Stimulated activated CD4-positive, alpha-beta T cell treated with anti-CD3 and anti-CD28 coated beads, Interleukin-4, amount 100 ng/mL, for 1 hour (primary cell): ENCODE measurements around the gene RPS6KA6.
"Not testable (repeated sequence)": the region's sequence is repeated elsewhere in the genome, so short reads cannot be mapped to it uniquely, and the experiment has no call there.

Experiments used
- DNase-seq: peaks from one replicate; pipeline ENCODE4 v3.0.0-alpha.2; 2020

The RPS6KA6 gene

DNA sequence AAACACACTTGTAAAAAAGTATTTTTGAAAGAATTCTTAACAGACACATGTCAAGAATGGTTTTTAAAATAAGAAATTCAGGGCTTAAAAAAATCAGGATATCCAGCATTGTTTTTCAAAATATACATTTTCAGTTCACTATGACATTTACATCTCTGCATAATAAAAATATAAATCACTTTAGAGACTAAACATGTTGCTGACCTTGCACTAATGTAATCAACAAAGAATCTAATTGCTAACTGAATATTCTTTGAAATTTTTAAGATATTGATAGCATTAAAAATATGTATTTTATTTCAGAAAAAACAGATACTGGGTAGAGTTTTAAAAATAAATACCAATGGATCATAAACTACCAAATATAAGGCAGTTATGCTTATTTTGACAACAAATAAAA lies 26.4 kb downstream of the RPS6KA6 start:
- DNase-seq: no peak

DNA sequence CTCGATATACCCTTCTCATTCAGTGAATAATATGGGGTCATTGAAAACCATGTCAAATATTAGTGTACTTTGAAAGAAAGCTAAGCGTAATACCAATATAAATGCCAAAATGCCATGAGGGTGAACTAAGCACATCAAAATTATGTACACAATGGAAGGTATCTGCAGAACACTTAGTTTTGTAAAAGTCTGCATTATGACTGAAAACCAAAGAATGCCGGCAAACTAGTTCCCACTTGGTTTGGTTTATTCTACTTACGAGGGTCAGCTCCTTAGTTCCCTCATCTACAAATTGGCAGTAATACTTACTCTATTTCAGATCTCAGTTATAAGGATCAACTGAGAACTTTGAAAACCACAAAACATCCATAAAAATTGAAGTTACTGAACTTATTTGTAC lies 27.3 kb downstream of the RPS6KA6 start:
- DNase-seq: no peak

DNA sequence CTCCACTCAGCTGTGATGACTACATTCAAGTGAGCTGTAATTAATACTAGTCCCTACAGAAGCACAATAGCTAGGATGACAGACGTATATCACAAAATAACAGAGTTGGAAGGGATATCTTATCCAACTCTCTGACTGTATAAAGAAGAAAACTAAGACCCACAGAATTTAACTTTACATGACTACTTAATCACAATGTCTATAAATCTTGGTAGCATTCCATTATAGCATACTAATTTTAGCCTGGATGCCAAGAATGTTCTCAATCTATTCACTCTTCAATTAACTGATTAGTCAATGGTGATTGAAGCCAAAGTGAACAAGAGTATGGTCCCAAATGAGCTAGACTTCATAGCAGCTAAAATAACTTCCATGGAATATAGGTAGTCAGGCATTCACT lies 31.2 kb downstream of the RPS6KA6 start:
- no peak for DNase-seq

DNA sequence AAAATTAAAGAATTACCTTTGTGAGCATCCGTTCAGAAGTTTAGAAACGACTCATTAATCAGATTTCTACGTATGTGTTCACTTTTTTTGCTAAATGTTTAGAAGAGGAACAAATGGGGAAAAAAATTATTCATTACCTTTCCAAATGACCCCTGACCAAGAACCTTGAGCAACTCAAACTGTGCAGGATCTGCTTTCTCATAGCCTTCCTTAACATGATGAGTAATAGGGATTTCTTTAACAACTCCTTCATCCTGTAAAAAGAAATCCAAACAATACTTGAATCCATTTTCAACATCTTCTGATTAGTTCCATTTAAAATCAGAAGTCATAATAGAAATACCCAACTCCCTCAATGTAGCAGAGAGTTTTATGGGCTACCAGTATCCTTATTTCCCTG lies 32.1 kb downstream of the RPS6KA6 start:
- no peak for DNase-seq

DNA sequence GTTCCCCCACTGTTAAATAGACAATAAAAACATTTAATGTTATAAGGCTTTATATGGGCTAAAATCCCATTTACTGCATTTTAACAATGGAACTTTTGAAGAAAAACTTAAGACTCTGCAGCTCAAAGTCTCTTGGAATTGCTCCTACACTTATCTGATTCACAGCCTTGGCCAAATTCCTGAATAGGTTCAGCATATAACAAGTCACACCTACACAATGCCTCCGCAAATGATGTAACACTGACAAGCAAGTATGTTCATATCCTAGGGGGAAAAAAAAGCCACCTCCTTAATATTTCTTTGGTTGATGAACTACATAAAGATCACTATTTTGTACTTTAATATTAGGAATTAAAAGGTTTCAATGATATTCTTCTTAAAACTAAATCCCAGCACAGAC lies 34.5 kb downstream of the RPS6KA6 start:
- no peak for DNase-seq

DNA sequence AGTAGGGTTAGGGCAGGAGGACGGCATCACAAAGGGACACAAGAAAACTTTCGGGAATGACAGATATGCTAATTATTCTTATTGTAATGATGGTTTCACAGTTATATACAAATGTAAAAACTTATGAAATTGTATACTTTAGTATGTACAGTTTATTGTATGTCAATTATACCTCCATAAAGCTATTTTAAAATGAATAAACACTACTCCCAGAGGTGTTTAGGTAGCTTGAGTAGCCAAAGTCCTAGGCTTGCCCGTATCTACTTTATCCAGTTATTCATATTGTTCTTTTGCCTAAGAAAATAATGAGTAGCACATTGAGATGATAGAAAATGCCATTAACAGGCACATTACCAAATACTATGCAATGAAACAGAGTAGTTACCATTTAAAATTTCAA lies 43.0 kb downstream of the RPS6KA6 start:
- DNase-seq: no peak

DNA sequence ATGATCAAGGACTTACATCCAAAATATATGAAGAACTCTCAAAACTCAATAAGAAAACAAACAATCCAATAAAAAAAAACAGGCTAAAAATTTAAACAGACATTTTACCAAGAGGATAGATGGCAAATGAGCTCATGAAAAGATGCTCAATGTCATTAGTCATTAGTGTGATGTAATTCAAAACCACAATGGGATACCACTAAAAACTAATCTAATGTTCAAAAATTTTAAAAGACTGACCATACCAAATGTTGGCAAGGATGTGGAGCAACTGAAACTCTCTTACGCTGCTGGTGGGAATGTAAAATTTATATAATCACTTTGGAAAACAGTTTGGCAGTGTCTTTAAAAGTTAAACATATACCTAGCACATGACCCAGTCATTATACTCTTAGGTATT lies 43.7 kb downstream of the RPS6KA6 start:
- DNase-seq: no peak

DNA sequence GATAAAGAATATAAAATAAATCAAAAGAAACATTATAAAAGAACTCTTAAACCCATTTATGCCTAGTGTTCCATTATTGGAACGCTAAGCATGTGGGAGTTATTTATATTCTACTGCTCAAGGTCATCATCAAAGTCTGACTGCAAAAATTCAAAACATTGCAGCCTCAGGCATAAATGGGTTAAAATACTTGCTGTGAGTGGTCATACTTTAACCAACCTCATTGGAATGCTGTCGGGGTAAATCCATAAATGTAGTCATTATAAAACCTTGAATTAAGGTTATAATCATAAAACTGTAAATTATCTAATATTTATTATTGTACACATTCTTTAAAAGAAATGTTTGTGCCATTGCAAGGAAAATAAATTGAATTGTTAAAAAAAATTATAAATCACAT lies 55.0 kb downstream of the RPS6KA6 start:
- no peak for DNase-seq

DNA sequence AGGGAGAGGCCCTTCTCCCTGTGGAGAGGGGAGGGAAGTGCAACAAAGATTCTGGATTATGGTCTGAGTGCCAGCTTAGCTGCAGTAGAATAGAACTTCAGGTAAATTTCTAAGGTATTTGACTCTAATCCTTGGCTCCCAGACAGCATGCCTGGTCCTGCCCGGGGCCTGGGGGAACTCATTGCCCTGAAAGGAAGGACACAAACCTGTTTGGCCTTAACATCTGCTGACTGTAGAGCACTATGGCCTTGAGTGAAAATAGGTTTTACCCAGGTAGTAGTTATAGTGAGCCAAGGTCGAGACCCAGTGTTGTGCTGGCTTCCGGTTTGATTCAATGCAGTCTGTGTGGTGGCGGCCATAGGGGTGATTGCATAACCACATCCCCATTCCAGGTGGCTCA lies 64.4 kb downstream of the RPS6KA6 start:
- no peak for DNase-seq

DNA sequence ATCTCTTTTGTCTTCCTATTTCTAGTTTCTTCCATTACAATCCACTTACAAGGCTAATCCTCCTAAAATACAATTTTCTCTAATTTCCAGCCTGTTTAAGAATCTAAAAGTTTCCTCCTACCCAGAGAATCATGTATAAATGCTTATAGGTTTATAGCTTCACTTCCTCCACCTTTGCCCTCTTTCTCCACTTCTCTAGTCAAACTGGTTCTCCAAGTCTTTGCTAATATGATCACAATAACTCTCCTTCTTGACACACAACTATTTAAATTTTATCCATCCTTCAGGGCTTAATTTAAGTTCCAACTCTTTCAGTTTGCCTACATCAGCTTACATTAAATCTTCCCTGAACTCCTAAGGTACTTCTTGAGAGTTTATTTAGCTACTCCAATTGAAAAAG lies 69.2 kb downstream of the RPS6KA6 start:
- DNase-seq: no peak

DNA sequence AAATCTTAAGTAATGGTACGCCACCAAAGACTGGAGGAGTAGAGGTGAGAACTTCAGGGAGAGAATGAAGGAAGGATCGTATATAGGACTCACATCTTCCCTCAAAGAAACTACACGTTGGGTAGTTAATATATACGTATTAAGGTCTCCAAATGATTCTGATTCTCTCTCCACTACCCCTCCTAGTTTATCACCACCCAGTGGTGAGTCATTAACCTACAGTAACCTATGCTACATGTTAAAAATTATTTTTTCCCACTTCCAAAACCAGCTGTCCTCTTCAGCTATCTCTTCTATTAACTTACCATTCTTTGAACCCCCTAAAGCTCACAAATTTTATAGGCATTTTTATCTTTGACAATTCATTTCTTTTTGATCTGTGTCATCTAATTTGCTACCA lies 69.7 kb downstream of the RPS6KA6 start:
- DNase-seq: no peak

DNA sequence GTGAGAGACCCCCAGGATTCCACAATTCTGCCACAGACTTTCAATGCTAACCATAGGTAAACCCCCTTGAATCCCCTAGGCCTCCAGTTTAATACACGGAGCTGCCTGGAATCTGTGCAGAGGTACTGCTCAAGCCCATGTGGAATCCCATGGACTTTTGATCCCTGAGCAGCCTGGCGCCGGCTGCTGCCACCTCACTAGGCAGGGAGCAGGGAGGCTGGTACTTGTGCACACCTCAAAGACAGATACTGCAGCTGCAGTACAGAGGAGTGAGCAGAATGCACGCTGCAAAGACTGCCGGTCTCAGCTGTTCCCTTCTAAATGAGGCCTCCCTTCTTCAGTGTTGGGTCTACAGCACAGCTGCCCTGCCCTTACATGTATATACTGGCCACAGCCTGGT lies 79.4 kb downstream of the RPS6KA6 start:
- DNase-seq: no peak

DNA sequence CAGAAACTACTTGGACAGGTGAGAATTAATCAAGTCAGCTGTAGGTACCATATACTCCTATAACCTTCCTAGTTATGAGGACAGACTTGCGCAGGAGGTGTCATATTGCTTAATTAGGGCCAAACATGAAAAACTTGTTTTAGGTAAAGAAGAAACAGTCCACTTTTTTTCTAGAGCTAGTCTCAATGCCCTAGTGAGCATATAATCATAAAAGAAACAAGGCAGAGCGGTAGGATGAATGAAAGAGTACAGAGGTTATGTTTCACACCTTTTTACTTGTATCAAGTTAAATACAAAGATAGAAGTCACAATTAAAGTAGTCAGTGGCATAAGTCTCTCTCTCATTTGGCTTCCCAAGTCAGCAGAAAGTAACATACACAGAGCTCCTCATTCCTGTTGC lies 88.9 kb downstream of the RPS6KA6 start:
- DNase-seq: no peak

DNA sequence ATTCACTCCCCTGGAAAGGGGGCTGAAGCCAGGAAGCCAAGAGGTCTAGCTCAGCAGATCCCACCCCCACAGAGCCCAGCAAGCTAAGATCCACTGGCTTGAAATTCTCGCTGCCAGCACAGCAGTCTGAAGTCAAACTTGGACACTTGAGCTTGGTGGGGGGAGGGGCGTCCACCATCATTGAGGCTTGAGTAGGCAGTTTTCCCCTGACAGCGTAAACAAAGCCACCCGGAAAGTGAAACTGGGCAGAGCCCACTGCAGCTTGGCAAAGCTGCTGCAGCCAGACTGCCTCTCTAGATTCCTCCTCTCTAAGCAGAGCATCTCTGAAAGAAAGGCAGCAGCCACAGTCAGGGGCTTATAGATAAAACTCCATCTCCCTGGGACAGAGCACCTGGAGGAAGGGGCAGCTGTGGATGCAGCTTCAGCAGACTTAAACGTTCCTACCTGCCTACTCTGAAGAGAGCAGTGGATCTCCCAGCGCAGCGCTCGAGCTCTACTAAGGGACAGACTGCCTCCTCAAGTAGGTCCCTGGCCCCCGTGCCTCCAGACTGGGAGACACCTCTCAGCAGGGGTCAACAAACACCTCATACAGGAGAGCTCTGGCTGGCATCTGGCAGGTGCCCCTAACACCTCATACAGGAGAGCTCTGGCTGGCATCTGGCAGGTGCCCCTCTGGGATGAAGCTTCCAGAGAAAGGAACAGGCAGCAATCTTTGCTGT lies 108.4 kb downstream of the RPS6KA6 start:
- DNase-seq: not testable (repeated sequence)

DNA sequence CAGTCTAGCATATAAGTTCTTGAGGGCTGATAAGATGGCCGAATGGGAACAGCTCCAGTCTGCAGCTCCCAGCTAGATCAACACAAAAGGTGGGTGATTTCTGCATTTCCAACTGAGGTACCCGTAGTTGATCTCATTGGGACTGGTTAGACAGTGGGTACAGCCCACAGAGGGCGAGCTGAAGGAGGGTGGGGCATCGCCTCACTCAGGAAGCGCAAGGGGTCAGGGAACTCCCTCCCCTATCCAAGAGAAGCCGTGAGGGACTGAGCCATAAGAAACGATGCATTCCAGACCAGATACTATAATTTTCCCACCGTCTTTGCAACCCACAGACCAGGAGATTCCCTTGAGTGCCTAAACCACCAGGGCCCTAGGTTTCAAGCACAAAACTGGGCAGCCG lies 109.0 kb downstream of the RPS6KA6 start:
- no peak for DNase-seq

DNA sequence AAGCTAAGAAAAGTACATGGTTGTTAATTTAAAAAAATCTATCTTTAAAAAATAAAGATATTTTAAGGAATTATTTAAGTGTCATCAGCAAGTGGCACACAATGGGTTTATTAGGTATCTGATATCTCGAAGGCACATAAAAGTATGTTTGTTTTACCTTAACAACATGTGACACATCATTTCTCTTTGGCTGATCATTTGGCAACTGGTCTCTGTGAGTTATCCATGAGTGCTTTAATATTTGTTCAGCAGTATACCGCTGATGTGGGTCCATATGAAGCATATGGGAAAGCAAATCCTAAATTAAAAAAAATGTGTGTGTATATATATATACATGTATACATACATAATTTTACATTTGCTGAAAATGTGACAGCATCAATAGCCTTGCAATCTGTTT lies 123.2 kb downstream of the RPS6KA6 start:
- DNase-seq: no peak

DNA sequence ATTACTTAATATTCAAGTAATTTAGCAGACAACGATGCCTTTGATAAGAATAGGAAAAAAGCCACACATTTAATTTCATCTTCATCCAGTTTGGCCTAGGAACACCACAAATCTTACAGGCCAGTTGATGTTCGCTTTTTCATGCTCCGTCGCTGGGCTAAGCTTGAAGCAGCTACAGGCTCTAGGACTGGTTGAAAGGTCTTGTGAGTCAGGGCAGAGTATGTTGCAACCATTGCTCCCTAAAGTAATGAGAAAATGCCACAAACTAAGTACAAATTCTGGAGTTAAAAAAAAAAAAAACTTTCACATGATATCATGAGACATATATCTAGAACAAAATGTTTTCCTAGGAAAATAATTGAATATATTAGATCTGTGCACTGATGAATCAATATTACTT lies 123.8 kb downstream of the RPS6KA6 start:
- DNase-seq: no peak

DNA sequence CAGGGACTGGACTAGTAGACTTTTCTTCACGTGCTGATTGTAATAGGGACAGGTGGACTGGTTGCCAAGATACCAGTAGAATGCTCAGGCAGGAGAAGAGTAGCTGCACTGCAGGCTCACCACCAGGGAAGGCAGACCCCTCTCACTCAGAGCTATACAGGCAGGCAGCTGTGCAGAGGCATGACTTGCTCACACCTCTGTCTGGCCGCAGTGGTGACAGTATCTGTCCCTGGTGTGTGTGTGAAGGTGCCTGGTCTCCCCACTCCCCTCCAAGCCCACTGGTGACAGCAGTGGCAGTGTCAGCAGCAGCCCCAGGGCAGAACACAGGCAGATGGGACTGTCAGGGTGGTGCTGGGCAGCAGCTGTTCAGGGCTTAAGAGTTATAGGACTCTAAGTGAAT lies 140.7 kb downstream of the RPS6KA6 start:
- no peak for DNase-seq

DNA sequence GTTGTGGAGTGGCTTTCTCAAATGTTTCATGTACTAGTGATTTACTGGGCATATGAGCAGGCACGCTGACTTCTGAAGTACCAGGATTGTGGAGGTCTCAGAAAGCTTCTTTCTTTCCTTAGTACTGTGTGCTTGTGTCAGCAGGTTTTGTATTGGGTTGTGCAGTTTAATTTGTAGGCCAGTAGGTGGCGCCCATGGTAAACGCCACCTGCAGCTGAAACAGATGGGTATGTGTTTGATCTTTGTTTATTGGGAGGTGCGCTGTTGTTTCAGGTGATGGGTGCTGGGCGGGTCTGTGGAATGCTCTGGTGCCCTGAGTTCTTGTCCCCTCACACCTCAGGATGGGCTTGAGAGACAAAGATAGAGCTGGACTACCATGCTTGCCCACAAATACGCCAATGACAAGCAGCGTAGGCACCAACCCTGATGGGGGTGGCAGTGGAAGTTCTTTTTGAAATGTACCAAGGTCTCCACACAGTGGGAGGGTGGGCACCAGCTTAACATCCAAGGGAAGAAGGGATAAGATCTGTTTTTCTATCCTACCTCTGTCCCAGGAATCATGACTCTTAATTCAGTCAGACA lies 141.5 kb downstream of the RPS6KA6 start:
- no peak for DNase-seq

DNA sequence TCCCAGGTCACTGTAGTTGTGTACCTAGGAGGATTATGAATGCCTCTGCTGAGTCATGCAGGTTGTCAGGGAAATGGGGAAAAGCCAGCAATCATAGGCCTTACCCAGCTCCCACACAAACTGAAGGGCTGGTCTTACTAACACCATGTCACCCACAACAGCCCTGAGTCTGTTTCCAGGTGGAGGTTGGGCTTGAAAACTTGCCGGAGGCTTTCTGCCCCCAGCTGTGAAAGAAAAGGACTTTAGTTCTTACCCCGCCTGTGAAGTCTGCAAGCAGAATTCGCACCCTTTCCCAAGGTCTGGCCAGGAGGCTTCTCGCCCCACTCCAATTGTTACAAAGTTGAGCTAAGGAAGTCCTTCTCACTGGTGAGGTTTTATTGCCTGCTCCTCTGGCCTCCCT lies 143.9 kb downstream of the RPS6KA6 start:
- DNase-seq: no peak
